ENCODE measurements around the gene RASAL2. TPM values are rescaled to one million over a fixed set of nuclear protein-coding genes. Genes with fewer than 3 reads are reported as not detected.

Gene RASAL2
- total RNA-seq, 4 donors from 2014 or later: 17.0 to 27.4 (median 20.2) TPM

- no peaks in the 10 kb centered on the region for H3K36me3 ChIP-seq
- H3K4me1 ChIP-seq: peaks cover 0 to 19% (median 5%) of the 10 kb centered on the region in 3 donors
- H3K4me3 ChIP-seq: no peak overlapping the region
- H3K27me3 ChIP-seq: no peaks in the 10 kb centered on the region
- no peak overlapping the region for H3K27ac ChIP-seq
- TF ChIP-seq EP300 (IDR thresholded peaks at IDR 0.05) (no peak), POLR2AphosphoS5 (IDR thresholded peaks at IDR 0.05) (no peak), CTCF (IDR thresholded peaks at IDR 0.05) (no peak), POLR2A (IDR thresholded peaks at IDR 0.05) (no peak)
- no peak for ATAC-seq
- no peaks in the 10 kb centered on the region for H3K9me3 ChIP-seq
- 83% methylated on average over 2 to 3 of the region's 3 CpGs for WGBS, 2 donors (ENCODE audit: low coverage in 1 of 2)
Observed at GRCh38 chr1:178368208-178368607, 274.3 kb downstream of the RASAL2 start.

GRCh38 chr1:178371235-178371634 lies 277.3 kb downstream of the RASAL2 start:
- Histone ChIP-seq H3K27ac (peak overlapping the region in 1 of 4 donors; percentile 19), H3K36me3 (no peaks in the 10 kb centered on the region), H3K27me3 (no peaks in the 10 kb centered on the region), H3K9me3 (no peaks in the 10 kb centered on the region), H3K4me3 (peak overlapping the region; percentile 28 to 31), H3K4me1 (peaks cover 0 to 19% (median 5%) of the 10 kb centered on the region in 3 donors)
- 2 to 3% methylated on average over 4 to 6 of the region's 6 CpGs for WGBS, 2 donors (ENCODE audit: low coverage in 1 of 2)
- TF ChIP-seq POLR2A (IDR thresholded peaks at IDR 0.05): no peak
- no peak for TF ChIP-seq EP300 (IDR thresholded peaks at IDR 0.05)
- no peak for TF ChIP-seq POLR2AphosphoS5 (IDR thresholded peaks at IDR 0.05)
- TF ChIP-seq CTCF (IDR thresholded peaks at IDR 0.05): no peak
- ATAC-seq: no peak

- TF ChIP-seq POLR2AphosphoS5 (IDR thresholded peaks at IDR 0.05) (no peak), EP300 (IDR thresholded peaks at IDR 0.05) (no peak), POLR2A (IDR thresholded peaks at IDR 0.05) (no peak), CTCF (IDR thresholded peaks at IDR 0.05) (no peak)
- 5 to 7% methylated on average over 3 of the region's 4 CpGs for WGBS, 2 donors (ENCODE audit: low coverage in 1 of 2)
- Histone ChIP-seq H3K9me3 (no peaks in the 10 kb centered on the region), H3K36me3 (no peaks in the 10 kb centered on the region), H3K4me3 (peak overlapping the region; percentile 28 to 31), H3K27ac (peak overlapping the region in 1 of 4 donors; percentile 19), H3K4me1 (peaks cover 0 to 19% (median 5%) of the 10 kb centered on the region in 3 donors), H3K27me3 (no peaks in the 10 kb centered on the region)
- ATAC-seq: no peak
Observed at GRCh38 chr1:178371933-178372388, 278.1 kb downstream of the RASAL2 start.

GRCh38 chr1:178374016-178374415 lies 280.1 kb downstream of the RASAL2 start:
- Histone ChIP-seq H3K27me3 (no peaks in the 10 kb centered on the region), H3K9me3 (no peaks in the 10 kb centered on the region), H3K4me1 (peaks cover 0 to 19% (median 5%) of the 10 kb centered on the region in 3 donors), H3K27ac (no peak overlapping the region), H3K4me3 (no peak overlapping the region), H3K36me3 (no peaks in the 10 kb centered on the region)
- WGBS, 2 donors (ENCODE audit: low coverage in 1 of 2): 73 to 80% methylated on average over 1 of the region's 1 CpG
- TF ChIP-seq POLR2A (IDR thresholded peaks at IDR 0.05): no peak
- no peak for ATAC-seq

- Histone ChIP-seq H3K4me1 (peaks cover 0 to 16% (median 5%) of the 10 kb centered on the region in 3 donors), H3K27me3 (no peaks in the 10 kb centered on the region), H3K9me3 (no peaks in the 10 kb centered on the region), H3K4me3 (no peak overlapping the region), H3K27ac (no peak overlapping the region), H3K36me3 (no peaks in the 10 kb centered on the region)
- WGBS, 2 donors (ENCODE audit: low coverage in 1 of 2): 60 to 86% methylated on average over 1 to 2 of the region's 2 CpGs
- no peak for ATAC-seq
- TF ChIP-seq CTCF (IDR thresholded peaks at IDR 0.05) (no peak), POLR2A (IDR thresholded peaks at IDR 0.05) (no peak), EP300 (IDR thresholded peaks at IDR 0.05) (no peak), POLR2AphosphoS5 (IDR thresholded peaks at IDR 0.05) (no peak)
Observed at GRCh38 chr1:178376008-178376407, 282.1 kb downstream of the RASAL2 start.
